Measurements from ENCODE around the gene VMO1. TPM values are rescaled to one million over a fixed set of nuclear protein-coding genes. Genes with fewer than 3 reads are reported as not detected.

VMO1 gene
- total and polyA plus RNA-seq, 9 of the 15 experiments (the other 6 are each of a cell fraction or from before 2014, with no cell fraction given): 0.31 TPM; not detected in 8

GRCh38 chr17:4789951-4790704 is 4.0 kb upstream of the VMO1 start (continued):
- TF ChIP-seq E2F3 (CRISPR knock-in tag; IDR thresholded peaks at IDR 0.05) (0 out of 2 replicates have a peak, but pooled peaks have one; percentile 30), RBM25 (IDR thresholded peaks at IDR 0.05; ENCODE audit: low read depth, low read length, severe bottlenecking) (peak; percentile 60), MTF1 (CRISPR knock-in tag; IDR thresholded peaks at IDR 0.05; ENCODE audit: borderline replicate concordance) (no peak), CHAMP1 (IDR thresholded peaks at IDR 0.05) (no peak), ZNF79 (CRISPR knock-in tag; IDR thresholded peaks at IDR 0.05; ENCODE audit: low read depth) (no peak), U2AF1 (optimal IDR thresholded peaks at IDR 0.05; ENCODE audit: low read depth, low read length) (no peak), BHLHE40 (IDR thresholded peaks at IDR 0.05; ENCODE audit: low read length) (peak; percentile 52; the same call in 1 of the 2 replicates), TBP (optimal IDR thresholded peaks at IDR 0.05; ENCODE audit: low read depth, low read length) (peak; percentile 37), NFIC (IDR thresholded peaks at IDR 0.05) (peak; percentile 27), SMARCA5 (IDR thresholded peaks at IDR 0.05) (no peak), TOE1 (IDR thresholded peaks at IDR 0.05; ENCODE audit: borderline replicate concordance) (no peak), TOE1 (CRISPR knock-in tag; IDR thresholded peaks at IDR 0.05; ENCODE audit: borderline replicate concordance, low read depth) (0 out of 2 replicates have a peak, but pooled peaks have one; percentile 39), MBD2 (IDR thresholded peaks at IDR 0.05; ENCODE audit: borderline replicate concordance, low read depth) (no peak), POLR2B (IDR thresholded peaks at IDR 0.05; ENCODE audit: low read depth, partially characterized antibody) (peak; percentile 26), ZNF165 (CRISPR knock-in tag; IDR thresholded peaks at IDR 0.05; ENCODE audit: borderline replicate concordance) (no peak), HNRNPL (IDR thresholded peaks at IDR 0.05; ENCODE audit: low read depth, low read length) (no peak; the same call in 1 of the 2 replicates), NKRF (IDR thresholded peaks at IDR 0.05; ENCODE audit: borderline replicate concordance) (no peak)
- TF ChIP-seq, protein P1, sequence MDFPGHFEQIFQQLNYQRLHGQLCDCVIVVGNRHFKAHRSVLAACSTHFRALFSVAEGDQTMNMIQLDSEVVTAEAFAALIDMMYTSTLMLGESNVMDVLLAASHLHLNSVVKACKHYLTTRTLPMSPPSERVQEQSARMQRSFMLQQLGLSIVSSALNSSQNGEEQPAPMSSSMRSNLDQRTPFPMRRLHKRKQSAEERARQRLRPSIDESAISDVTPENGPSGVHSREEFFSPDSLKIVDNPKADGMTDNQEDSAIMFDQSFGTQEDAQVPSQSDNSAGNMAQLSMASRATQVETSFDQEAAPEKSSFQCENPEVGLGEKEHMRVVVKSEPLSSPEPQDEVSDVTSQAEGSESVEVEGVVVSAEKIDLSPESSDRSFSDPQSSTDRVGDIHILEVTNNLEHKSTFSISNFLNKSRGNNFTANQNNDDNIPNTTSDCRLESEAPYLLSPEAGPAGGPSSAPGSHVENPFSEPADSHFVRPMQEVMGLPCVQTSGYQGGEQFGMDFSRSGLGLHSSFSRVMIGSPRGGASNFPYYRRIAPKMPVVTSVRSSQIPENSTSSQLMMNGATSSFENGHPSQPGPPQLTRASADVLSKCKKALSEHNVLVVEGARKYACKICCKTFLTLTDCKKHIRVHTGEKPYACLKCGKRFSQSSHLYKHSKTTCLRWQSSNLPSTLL (IDR thresholded peaks at IDR 0.05): no peak
- TF ChIP-seq, protein P2, sequence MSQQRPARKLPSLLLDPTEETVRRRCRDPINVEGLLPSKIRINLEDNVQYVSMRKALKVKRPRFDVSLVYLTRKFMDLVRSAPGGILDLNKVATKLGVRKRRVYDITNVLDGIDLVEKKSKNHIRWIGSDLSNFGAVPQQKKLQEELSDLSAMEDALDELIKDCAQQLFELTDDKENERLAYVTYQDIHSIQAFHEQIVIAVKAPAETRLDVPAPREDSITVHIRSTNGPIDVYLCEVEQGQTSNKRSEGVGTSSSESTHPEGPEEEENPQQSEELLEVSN (IDR thresholded peaks at IDR 0.05; ENCODE audit: borderline replicate concordance in 1 of 2, extremely low read depth in 1 of 2, insufficient read depth in 1 of 2, insufficient read length in 1 of 2, low read depth in 1 of 2, low read length in 1 of 2, poor library complexity in 1 of 2, severe bottlenecking in 1 of 2): peak in 1 of 2 experiments; percentile 72
